Smooth muscle cell (in vitro differentiated cells): ENCODE measurements around the gene MRFAP1L1. TPM values are rescaled to one million over a fixed set of nuclear protein-coding genes. Genes with fewer than 3 reads are reported as not detected.

Experiments used
- DNase-seq: peaks from one replicate; lab custom pipeline; 2025; ENCODE audit not compliant: unreplicated experiment; lab: John Stamatoyannopoulos, UW
- H2AFZ ChIP-seq: fragments of 200-600 bp; sonication (generic); 2 replicates; pipeline ENCODE4 v1.6.0; 2016; ENCODE audit warnings: antibody characterized with exemption, low read depth, mild to moderate bottlenecking
- H3F3A ChIP-seq: fragments of 200-600 bp; sonication (generic); 2 replicates; pipeline ENCODE4 v1.6.0; 2017; ENCODE audit warnings: antibody characterized with exemption, low read depth
- H3K27ac ChIP-seq: fragments of 200-600 bp; sonication (generic); 2 replicates; pipeline ENCODE4 v1.5.1; 2016; ENCODE audit warnings: low read depth, mild to moderate bottlenecking
- H3K27me3 ChIP-seq: fragments of 200-600 bp; sonication (generic); 2 replicates; pipeline ENCODE4 v1.6.1; 2016; ENCODE audit warnings: low read depth, mild to moderate bottlenecking
- H3K36me3 ChIP-seq: fragments of 200-600 bp; sonication (generic); 2 replicates; pipeline ENCODE4 v1.5.1; 2016; ENCODE audit warnings: low read depth
- H3K4me1 ChIP-seq: fragments of 200-600 bp; sonication (generic); 2 replicates; pipeline ENCODE4 v1.5.1; 2016; ENCODE audit warnings: low read depth
- H3K4me2 ChIP-seq: fragments of 200-600 bp; sonication (generic); 2 replicates; pipeline ENCODE4 v1.6.0; 2016; ENCODE audit warnings: mild to moderate bottlenecking
- H3K4me3 ChIP-seq: fragments of 200-600 bp; sonication (generic); 2 replicates; pipeline ENCODE4 v1.5.1; 2016; ENCODE audit warnings: mild to moderate bottlenecking
- H3K79me2 ChIP-seq: fragments of 200-600 bp; sonication (generic); 2 replicates; pipeline ENCODE4 v1.6.0; 2016; ENCODE audit warnings: low read depth, mild to moderate bottlenecking
- H3K9ac ChIP-seq: fragments of 200-600 bp; sonication (generic); 2 replicates; pipeline ENCODE4 v1.6.0; 2016; ENCODE audit warnings: low read depth
- H3K9me3 ChIP-seq: fragments of 200-600 bp; sonication (generic); replicated peaks from 2 replicates; pipeline ENCODE4 v1.5.1; 2016; ENCODE audit warnings: low read depth
- H4K20me1 ChIP-seq: fragments of 200-600 bp; sonication (generic); 2 replicates; pipeline ENCODE4 v1.6.0; 2016; ENCODE audit warnings: low read depth
- WGBS: methylation state at CpG from one replicate; pipeline ENCODE4 v1.1.7; 2016; ENCODE audit warnings: low lambda C conversion rate; 5-methylcytosine and 5-hydroxymethylcytosine counted together
- polyA plus RNA-seq: library from polyadenylated mRNA; unstranded; fragments of >200 nt; fragmentation: Nextera tagmentation; extraction: Ambion mirVana; gene quantifications from 2 replicates; pipeline ENCODE4 v1.2.1, GENCODE V29; 2016
- total RNA-seq: library from RNA; depleted of rRNA; stranded (reverse); fragments of >200 nt; gene quantifications from 2 replicates; pipeline ENCODE4 v1.2.3, GENCODE V29; 2014
- TF ChIP-seq, protein P1 (sequence below): fragments of 200-600 bp; sonication (generic); IDR thresholded peaks from 2 replicates; pipeline ENCODE4 v1.5.1; 2017; ENCODE audit warnings: borderline replicate concordance, mild to moderate bottlenecking, antibody characterized with exemption; ENCODE audit not compliant: insufficient read depth, poor library complexity, severe bottlenecking

MRFAP1L1 gene
- total and polyA plus RNA-seq, 2 experiments from 2014 or later: 48.9 to 67.1 TPM

- Histone ChIP-seq H3K4me1 (peaks cover 10% of the 10 kb centered on the region), H3K79me2 (no peaks in the 10 kb centered on the region), H3K9ac (peak overlapping the region; percentile 79), H3K4me2 (peak overlapping the region; percentile 62), H2AFZ (peak overlapping the region; percentile 24), H3K9me3 (no peaks in the 10 kb centered on the region), H4K20me1 (no peaks in the 10 kb centered on the region), H3K4me3 (no peak overlapping the region), H3K27me3 (no peaks in the 10 kb centered on the region), H3K36me3 (no peaks in the 10 kb centered on the region), H3K27ac (peak overlapping the region; percentile 82), H3F3A (peaks cover 7% of the 10 kb centered on the region)
- TF ChIP-seq, protein P1, sequence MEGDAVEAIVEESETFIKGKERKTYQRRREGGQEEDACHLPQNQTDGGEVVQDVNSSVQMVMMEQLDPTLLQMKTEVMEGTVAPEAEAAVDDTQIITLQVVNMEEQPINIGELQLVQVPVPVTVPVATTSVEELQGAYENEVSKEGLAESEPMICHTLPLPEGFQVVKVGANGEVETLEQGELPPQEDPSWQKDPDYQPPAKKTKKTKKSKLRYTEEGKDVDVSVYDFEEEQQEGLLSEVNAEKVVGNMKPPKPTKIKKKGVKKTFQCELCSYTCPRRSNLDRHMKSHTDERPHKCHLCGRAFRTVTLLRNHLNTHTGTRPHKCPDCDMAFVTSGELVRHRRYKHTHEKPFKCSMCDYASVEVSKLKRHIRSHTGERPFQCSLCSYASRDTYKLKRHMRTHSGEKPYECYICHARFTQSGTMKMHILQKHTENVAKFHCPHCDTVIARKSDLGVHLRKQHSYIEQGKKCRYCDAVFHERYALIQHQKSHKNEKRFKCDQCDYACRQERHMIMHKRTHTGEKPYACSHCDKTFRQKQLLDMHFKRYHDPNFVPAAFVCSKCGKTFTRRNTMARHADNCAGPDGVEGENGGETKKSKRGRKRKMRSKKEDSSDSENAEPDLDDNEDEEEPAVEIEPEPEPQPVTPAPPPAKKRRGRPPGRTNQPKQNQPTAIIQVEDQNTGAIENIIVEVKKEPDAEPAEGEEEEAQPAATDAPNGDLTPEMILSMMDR: no peak
- 59% methylated on average over 21 of the region's 21 CpGs for WGBS
- no peak for DNase-seq
Observed at GRCh38 chr4:6732441-6733357, 23.0 kb upstream of the MRFAP1L1 start.

GRCh38 chr4:6731780-6732179 is 22.1 kb upstream of the MRFAP1L1 start:
- H3K4me2 ChIP-seq: no peak overlapping the region
- H3K27me3 ChIP-seq: no peaks in the 10 kb centered on the region
- peaks cover 13% of the 10 kb centered on the region for H3K4me1 ChIP-seq
- H3K9ac ChIP-seq: no peak overlapping the region
- H3F3A ChIP-seq: peaks cover 7% of the 10 kb centered on the region
- H3K4me3 ChIP-seq: no peak overlapping the region
- WGBS: 90% methylated on average over 6 of the region's 6 CpGs
- H3K9me3 ChIP-seq: no peaks in the 10 kb centered on the region
- H3K27ac ChIP-seq: no peak overlapping the region
- H2AFZ ChIP-seq: no peak overlapping the region
- TF ChIP-seq, protein P1: no peak
- no peaks in the 10 kb centered on the region for H3K79me2 ChIP-seq
- no peaks in the 10 kb centered on the region for H4K20me1 ChIP-seq
- DNase-seq: no peak
- no peaks in the 10 kb centered on the region for H3K36me3 ChIP-seq

- H3K4me1 ChIP-seq: peaks cover 14% of the 10 kb centered on the region
- TF ChIP-seq, protein P1: no peak
- H3K4me2 ChIP-seq: no peak overlapping the region
- H2AFZ ChIP-seq: no peak overlapping the region
- H3K27me3 ChIP-seq: no peaks in the 10 kb centered on the region
- no peaks in the 10 kb centered on the region for H3K9me3 ChIP-seq
- no peaks in the 10 kb centered on the region for H3K79me2 ChIP-seq
- peak overlapping the region; percentile 76 for H3K27ac ChIP-seq
- H3F3A ChIP-seq: peaks cover 7% of the 10 kb centered on the region
- no peaks in the 10 kb centered on the region for H4K20me1 ChIP-seq
- no peaks in the 10 kb centered on the region for H3K36me3 ChIP-seq
- no peak for DNase-seq
- H3K4me3 ChIP-seq: no peak overlapping the region
- H3K9ac ChIP-seq: no peak overlapping the region
- WGBS: 96% methylated on average over 8 of the region's 8 CpGs
Observed at GRCh38 chr4:6731318-6731675, 21.6 kb upstream of the MRFAP1L1 start.
